Mucosa of rectum (tissue), 2 donors: ENCODE measurements around the gene LSR.

ENCODE experiments used
- H3K27ac ChIP-seq, 2 donors: one replicate each; pipeline ENCODE4 v1.7.0; 2013; ENCODE audit warnings: inconsistent platforms in 2 of 2, low read depth in 2 of 2, low read length in 2 of 2
- H3K27me3 ChIP-seq, 2 donors: one replicate each; pipeline ENCODE4 v1.7.0; 2013; ENCODE audit warnings: low read length in 2 of 2; ENCODE audit not compliant: control insufficient read depth in 2 of 2, insufficient read depth in 2 of 2
- H3K36me3 ChIP-seq, 2 donors: one replicate each; pipeline ENCODE4 v1.7.0; 2013; ENCODE audit warnings: low read length in 2 of 2; ENCODE audit not compliant: control insufficient read depth in 2 of 2, insufficient read depth in 2 of 2
- H3K4me1 ChIP-seq, 2 donors: one replicate each; pipeline ENCODE4 v1.7.0; 2013; ENCODE audit warnings: low read length in 2 of 2, mild to moderate bottlenecking in 1 of 2; ENCODE audit not compliant: control insufficient read depth in 2 of 2, insufficient read depth in 2 of 2
- H3K4me3 ChIP-seq, 2 donors: one replicate each; pipeline ENCODE4 v1.7.0; 2013; ENCODE audit warnings: low read length in 2 of 2
- H3K9ac ChIP-seq, 2 donors: one replicate each; pipeline ENCODE4 v1.7.0; 2013; ENCODE audit warnings: low read length in 2 of 2, low read depth in 1 of 2, mild to moderate bottlenecking in 1 of 2
- H3K9me3 ChIP-seq, 2 donors: one replicate each; pipeline ENCODE4 v1.7.0; 2013; ENCODE audit warnings: low read length in 2 of 2; ENCODE audit not compliant: control insufficient read depth in 2 of 2
- donor health status: healthy.
- donor health status: Normal muscosa, but diverticular disease.

LSR gene

GRCh38 chr19:35311901-35312665 lies 63.3 kb downstream of the LSR start:
- H3K4me1 ChIP-seq, result no peaks in the 10 kb centered on the region
- H3K27me3 ChIP-seq, result no peaks in the 10 kb centered on the region
- no peaks in the 10 kb centered on the region for H3K36me3 ChIP-seq
- no peaks in the 10 kb centered on the region for H3K9me3 ChIP-seq
- no peak overlapping the region for H3K27ac ChIP-seq
- no peak overlapping the region for H3K4me3 ChIP-seq
- H3K9ac ChIP-seq, result no peak overlapping the region

- Histone ChIP-seq H3K36me3 (no peaks in the 10 kb centered on the region), H3K4me1 (no peaks in the 10 kb centered on the region), H3K27me3 (no peaks in the 10 kb centered on the region), H3K27ac (no peak overlapping the region), H3K9ac (no peak overlapping the region), H3K9me3 (no peaks in the 10 kb centered on the region), H3K4me3 (no peak overlapping the region)
Measured at GRCh38 chr19:35313587-35313986, 64.8 kb downstream of the LSR start.

- no peak overlapping the region for H3K27ac ChIP-seq
- no peak overlapping the region for H3K9ac ChIP-seq
- no peaks in the 10 kb centered on the region for H3K36me3 ChIP-seq
- H3K9me3 ChIP-seq, result no peaks in the 10 kb centered on the region
- H3K27me3 ChIP-seq, result no peaks in the 10 kb centered on the region
- H3K4me3 ChIP-seq, result no peak overlapping the region
- peaks cover 2% of the 10 kb centered on the region in 2 donors for H3K4me1 ChIP-seq
Measured at GRCh38 chr19:35314031-35314430, 65.2 kb downstream of the LSR start.

DNA sequence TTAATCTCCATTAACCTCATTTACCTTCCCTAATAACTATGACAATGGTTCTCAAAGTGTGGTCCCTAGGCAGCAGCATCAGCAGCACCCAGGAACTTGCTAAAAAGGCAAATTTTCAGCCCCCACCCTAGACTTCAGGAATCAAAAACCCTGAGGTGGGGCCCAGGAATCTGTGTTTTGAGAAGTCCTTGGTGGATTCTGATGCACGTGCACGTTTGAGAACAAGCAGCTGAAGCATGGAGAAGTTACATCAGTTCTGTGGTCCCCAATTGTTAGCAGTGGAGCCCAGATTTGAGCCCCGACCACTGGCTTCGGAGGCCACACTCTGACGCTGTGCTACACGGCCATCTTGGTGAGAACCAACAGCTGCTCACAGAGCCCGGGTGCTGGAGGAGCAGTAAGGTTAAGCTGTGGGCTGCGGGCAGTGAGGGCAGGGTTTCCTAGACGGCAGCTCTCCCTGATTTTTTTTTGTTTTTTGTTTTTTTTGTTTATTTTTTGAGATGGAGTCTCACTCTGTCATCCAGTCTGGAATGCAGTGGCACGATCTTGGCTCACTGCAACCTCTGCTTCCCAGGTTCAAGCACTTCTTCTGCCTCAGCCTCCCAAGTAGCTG lies 66.2 kb downstream of the LSR start:
- Histone ChIP-seq H3K27me3 (no peaks in the 10 kb centered on the region), H3K9ac (no peak overlapping the region), H3K27ac (no peak overlapping the region), H3K36me3 (no peaks in the 10 kb centered on the region), H3K4me1 (peaks cover 2 to 3% of the 10 kb centered on the region in 2 donors), H3K9me3 (no peaks in the 10 kb centered on the region), H3K4me3 (no peak overlapping the region)

- no peaks in the 10 kb centered on the region for H3K9me3 ChIP-seq
- no peaks in the 10 kb centered on the region for H3K36me3 ChIP-seq
- H3K9ac ChIP-seq, result no peak overlapping the region
- peaks cover 2 to 3% of the 10 kb centered on the region in 2 donors for H3K4me1 ChIP-seq
- H3K27me3 ChIP-seq, result no peaks in the 10 kb centered on the region
- no peak overlapping the region for H3K4me3 ChIP-seq
- no peak overlapping the region for H3K27ac ChIP-seq
Measured at GRCh38 chr19:35315883-35316282, 67.1 kb downstream of the LSR start.

DNA sequence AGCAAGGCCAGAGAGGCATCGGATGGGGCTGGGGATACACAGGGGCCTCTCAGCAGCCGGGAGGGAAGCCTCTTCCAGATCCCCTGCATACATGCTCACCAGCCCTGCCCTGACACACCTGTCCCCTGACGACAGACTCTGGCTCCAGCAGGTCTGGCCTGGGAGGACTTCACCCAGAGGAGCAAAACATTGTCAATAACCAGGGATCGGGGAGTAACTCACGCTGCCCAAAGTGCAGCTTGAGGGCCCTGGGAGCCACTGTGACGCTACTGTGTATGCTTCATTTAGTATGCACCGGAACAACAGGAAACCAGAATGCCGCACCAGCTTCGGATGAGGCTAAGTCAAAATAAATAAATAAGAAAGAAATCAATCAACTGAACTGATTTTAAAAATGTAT lies 67.8 kb downstream of the LSR start:
- peaks cover 2 to 3% of the 10 kb centered on the region in 2 donors for H3K4me1 ChIP-seq
- H3K36me3 ChIP-seq, result no peaks in the 10 kb centered on the region
- no peak overlapping the region for H3K27ac ChIP-seq
- no peaks in the 10 kb centered on the region for H3K9me3 ChIP-seq
- no peak overlapping the region for H3K4me3 ChIP-seq
- H3K27me3 ChIP-seq, result no peaks in the 10 kb centered on the region
- no peak overlapping the region for H3K9ac ChIP-seq
